Activated CD4-positive, alpha-beta T cell treated with anti-CD3 and anti-CD28 coated beads for 24 hours (primary cell): ENCODE results near the gene SAG.
"Not testable (repeated sequence)": the region's sequence is repeated elsewhere in the genome, so short reads cannot be mapped to it uniquely, and the experiment has no call there.

Experiments
- DNase-seq, 2 donors: peaks; one replicate each; pipeline ENCODE4 v3.0.0-alpha.2; 2020; ENCODE audit warnings: low read depth in 2 of 2

Gene SAG

GRCh38 chr2:233354971-233355574 is 47.5 kb downstream of the SAG start:
- no peak for DNase-seq

- no peak for DNase-seq
These were observed 48.3 kb downstream of the SAG start for GRCh38 chr2:233355916-233356315.

GRCh38 chr2:233356546-233357308 is 49.1 kb downstream of the SAG start:
- DNase-seq: no peak

- no peak for DNase-seq
These were observed 50.7 kb downstream of the SAG start for GRCh38 chr2:233358335-233358734.

- no peak for DNase-seq
These were observed 51.3 kb downstream of the SAG start for GRCh38 chr2:233358947-233359346.

- no peak for DNase-seq
These were observed 52.2 kb downstream of the SAG start for GRCh38 chr2:233359823-233360222.

- no peak for DNase-seq
These were observed 53.2 kb downstream of the SAG start for GRCh38 chr2:233360771-233361176.

GRCh38 chr2:233361297-233361696 is 53.7 kb downstream of the SAG start:
- DNase-seq: no peak

GRCh38 chr2:233362742-233363141 is 55.1 kb downstream of the SAG start:
- no peak for DNase-seq

GRCh38 chr2:233363744-233364235 is 56.2 kb downstream of the SAG start:
- no peak for DNase-seq

GRCh38 chr2:233365861-233366520 is 58.4 kb downstream of the SAG start:
- DNase-seq: no peak

- DNase-seq: no peak
These were observed 60.0 kb downstream of the SAG start for GRCh38 chr2:233367586-233367985.

GRCh38 chr2:233368756-233369155 is 61.1 kb downstream of the SAG start:
- DNase-seq: no peak

- DNase-seq: no peak
These were observed 61.8 kb downstream of the SAG start for GRCh38 chr2:233369462-233369861.

- DNase-seq: no peak
These were observed 62.5 kb downstream of the SAG start for GRCh38 chr2:233369897-233370685.

GRCh38 chr2:233371641-233372040 is 64.0 kb downstream of the SAG start:
- no peak for DNase-seq

GRCh38 chr2:233372855-233373254 is 65.2 kb downstream of the SAG start:
- DNase-seq: no peak

- no peak for DNase-seq
These were observed 65.7 kb downstream of the SAG start for GRCh38 chr2:233373316-233373715.

GRCh38 chr2:233374776-233375175 is 67.2 kb downstream of the SAG start:
- not testable (repeated sequence) for DNase-seq

GRCh38 chr2:233375490-233376314 is 68.1 kb downstream of the SAG start:
- DNase-seq: no peak

GRCh38 chr2:233379034-233379433 is 71.4 kb downstream of the SAG start:
- DNase-seq: no peak
